ENCODE measurements around the gene METTL13.

DNA sequence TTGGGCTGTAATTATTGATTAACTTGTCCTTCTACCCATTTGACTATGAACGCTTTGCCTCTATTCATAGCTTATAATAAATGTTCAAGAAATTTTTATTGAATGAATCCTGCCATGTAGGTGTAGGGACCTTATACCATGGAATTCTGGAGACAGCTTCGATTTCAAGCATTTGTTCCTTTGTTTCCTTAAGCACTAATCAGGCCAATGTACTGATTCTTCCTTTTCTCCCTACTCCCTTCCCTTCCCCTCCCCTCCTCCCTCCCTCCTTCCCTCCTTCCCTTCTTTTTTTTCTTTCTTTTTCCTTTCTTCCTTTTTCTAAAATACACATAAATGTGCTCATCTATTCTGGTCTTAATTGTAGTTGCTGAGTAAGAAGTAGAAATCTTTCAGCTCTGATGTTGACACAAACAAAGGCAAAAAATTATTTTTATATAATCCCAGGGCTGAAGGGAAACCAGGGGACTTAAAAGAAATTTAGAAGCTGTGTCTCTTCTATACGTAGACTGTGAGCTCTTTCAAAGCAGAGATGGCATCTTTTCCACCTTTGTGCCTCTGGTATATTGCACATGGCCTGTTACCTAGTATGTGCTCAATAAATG lies 34.9 kb downstream of the METTL13 start:
- TF ChIP-seq CTCF (conservative IDR thresholded peaks at IDR 0.05 in 1 of 2, IDR thresholded peaks at IDR 0.05 in 1 of 2; ENCODE audit: extremely low read depth in 1 of 2, insufficient read depth in 1 of 2, low read depth in 1 of 2, low read length in 2 of 2) (no peak), EZH2 (IDR thresholded peaks at IDR 0.05; ENCODE audit: borderline replicate concordance, low read length) (no peak)
